GM21528 (cell line): ENCODE data around the gene SOX6.

Experiments
- ATAC-seq: cut with Tn5 transposase; IDR thresholded peaks from one replicate; pipeline ENCODE4 v1.9.1; 2021; ENCODE audit warnings: mild to moderate bottlenecking, moderate library complexity; ENCODE audit not compliant: unreplicated experiment, low FRiP score

SOX6 gene

GRCh38 chr11:16322190-16322589 lies 34.2 kb downstream of the SOX6 start:
- no peak for ATAC-seq

GRCh38 chr11:16321148-16321547 lies 35.2 kb downstream of the SOX6 start:
- ATAC-seq = no peak

- ATAC-seq = no peak
Observed at GRCh38 chr11:16318320-16318719, 38.0 kb downstream of the SOX6 start.

GRCh38 chr11:16317712-16318111 lies 38.6 kb downstream of the SOX6 start:
- ATAC-seq = no peak

GRCh38 chr11:16313846-16314245 lies 42.5 kb downstream of the SOX6 start:
- ATAC-seq = no peak

GRCh38 chr11:16312233-16312765 lies 44.0 kb downstream of the SOX6 start:
- no peak for ATAC-seq

- ATAC-seq = no peak
Observed at GRCh38 chr11:16311831-16312230, 44.5 kb downstream of the SOX6 start.

- no peak for ATAC-seq
Observed at GRCh38 chr11:16310943-16311342, 45.4 kb downstream of the SOX6 start.

GRCh38 chr11:16309226-16309625 lies 47.1 kb downstream of the SOX6 start:
- no peak for ATAC-seq

GRCh38 chr11:16301462-16301861 lies 54.9 kb downstream of the SOX6 start:
- ATAC-seq = no peak

GRCh38 chr11:16299884-16300782 lies 56.2 kb downstream of the SOX6 start:
- no peak for ATAC-seq

- no peak for ATAC-seq
Observed at GRCh38 chr11:16299390-16299789, 57.0 kb downstream of the SOX6 start.

- ATAC-seq = no peak
Observed at GRCh38 chr11:16297332-16297731, 59.0 kb downstream of the SOX6 start.

- no peak for ATAC-seq
Observed at GRCh38 chr11:16296273-16296672, 60.1 kb downstream of the SOX6 start.

- ATAC-seq = no peak
Observed at GRCh38 chr11:16295592-16295991, 60.8 kb downstream of the SOX6 start.

- ATAC-seq = no peak
Observed at GRCh38 chr11:16293204-16293681, 63.1 kb downstream of the SOX6 start.

- ATAC-seq = no peak
Observed at GRCh38 chr11:16292167-16292859, 64.0 kb downstream of the SOX6 start.

- ATAC-seq = no peak
Observed at GRCh38 chr11:16291729-16292128, 64.6 kb downstream of the SOX6 start.

- no peak for ATAC-seq
Observed at GRCh38 chr11:16289541-16289940, 66.8 kb downstream of the SOX6 start.

GRCh38 chr11:16287630-16288280 lies 68.6 kb downstream of the SOX6 start:
- no peak for ATAC-seq

- ATAC-seq = no peak
Observed at GRCh38 chr11:16286095-16286494, 70.3 kb downstream of the SOX6 start.
